CD4-positive, alpha-beta memory T cell (primary cell): ENCODE results near the gene SVOP. TPM values are rescaled to one million over a fixed set of nuclear protein-coding genes. Genes with fewer than 3 reads are reported as not detected.

Source experiments
- CTCF ChIA-PET: fragments of 350-600 bp; sonication (Branson Sonifier 250); formaldehyde crosslinking; loops from one replicate; lab custom pipeline; 2021; ENCODE audit warnings: inconsistent platforms; ENCODE audit not compliant: partially characterized antibody; lab: Charles Lee
- POLR2A ChIA-PET: fragments of 350-600 bp; sonication (Branson Sonifier 250); formaldehyde crosslinking; loops from one replicate; lab custom pipeline; 2021; ENCODE audit not compliant: partially characterized antibody; lab: Charles Lee
- DNase-seq, 5 donors: peaks; one replicate each; pipeline versions ENCODE4 v3.0.0 to v3.0.0-alpha.2; 2020 to 2022; ENCODE audit warnings: mixed read lengths in 1 of 5
- H3K27ac ChIP-seq: one replicate; pipeline ENCODE4 v1.7.0; 2013; ENCODE audit warnings: low read depth, low read length
- H3K27me3 ChIP-seq: 2 replicates; pipeline ENCODE4 v1.7.0; 2013; ENCODE audit warnings: mild to moderate bottlenecking, low read length, moderate library complexity; ENCODE audit not compliant: insufficient read depth
- H3K36me3 ChIP-seq: 2 replicates; pipeline ENCODE4 v1.7.0; 2013; ENCODE audit warnings: mild to moderate bottlenecking, low read length, moderate library complexity; ENCODE audit not compliant: insufficient read depth
- H3K4me1 ChIP-seq: 2 replicates; pipeline ENCODE4 v1.7.0; 2013; ENCODE audit warnings: mild to moderate bottlenecking, low read length, moderate library complexity; ENCODE audit not compliant: insufficient read depth
- H3K4me3 ChIP-seq, 2 donors: one replicate each; pipeline ENCODE4 v1.7.0; 2013; ENCODE audit warnings: low read length in 2 of 2, mild to moderate bottlenecking in 1 of 2
- H3K9me3 ChIP-seq, 2 donors: one replicate each; pipeline ENCODE4 v1.7.0; 2013; ENCODE audit warnings: low read length in 2 of 2, control low read depth in 1 of 2; ENCODE audit not compliant: control insufficient read depth in 1 of 2
- H3K27ac Mint-ChIP-seq, 7 donors: one replicate each; pipeline ENCODE4 v1.8.0; 2020 to 2021; ENCODE audit warnings: mixed read lengths in 7 of 7, mild to moderate bottlenecking in 6 of 7, inconsistent platforms in 3 of 7, moderate library complexity in 3 of 7
- H3K27me3 Mint-ChIP-seq, 2 donors: one replicate each; pipeline ENCODE4 v1.8.0; 2020 to 2021; ENCODE audit warnings: mixed read lengths in 2 of 2
- H3K36me3 Mint-ChIP-seq, 2 donors: one replicate each; pipeline ENCODE4 v1.8.0; 2020 to 2021; ENCODE audit warnings: mixed read lengths in 2 of 2, inconsistent platforms in 1 of 2, mild to moderate bottlenecking in 1 of 2
- H3K4me1 Mint-ChIP-seq, 4 donors: one replicate each; pipeline ENCODE4 v1.8.0; 2020 to 2021; ENCODE audit warnings: mixed read lengths in 4 of 4, mild to moderate bottlenecking in 1 of 4
- H3K4me3 Mint-ChIP-seq, 8 donors: one replicate each; pipeline ENCODE4 v1.8.0; 2020 to 2021; ENCODE audit warnings: mixed read lengths in 8 of 8, mild to moderate bottlenecking in 7 of 8, moderate library complexity in 6 of 8, inconsistent platforms in 3 of 8
- H3K9me3 Mint-ChIP-seq, 8 donors: one replicate each; pipeline ENCODE4 v1.8.0; 2020 to 2021; ENCODE audit warnings: mixed read lengths in 8 of 8, mild to moderate bottlenecking in 5 of 8, inconsistent platforms in 3 of 8, moderate library complexity in 1 of 8
- intact Hi-C: fragments of 100-400 bp; cut with micrococcal nuclease; formaldehyde crosslinking; loops from one replicate; pipeline ENCODE4 v1.15.1; 2023
- polyA plus RNA-seq, 2 donors: library from polyadenylated mRNA; unstranded; fragments of 300-500 nt; fragmentation: Illumina TruSeq; gene quantifications; one replicate each; pipeline ENCODE4 v1.2.3, GENCODE V29; 2021
- total RNA-seq, 2 experiments: library from RNA; stranded (reverse); gene quantifications; one replicate each; pipeline ENCODE4 v1.2.3, GENCODE V29; 2021

The SVOP gene
- total RNA-seq: not detected
- polyA plus RNA-seq: not detected

GRCh38 chr12:109020796-109021380, at the start of gene SVOP:
TSS of gene SVOP (minus strand) at chr12:109021068. CDS start at chr12:109020868, 200 bp downstream.
- ChIA-PET CTCF (no interaction called here), POLR2A (no interaction called here)
- Histone ChIP-seq H3K36me3 (no peaks in the 10 kb centered on the region), H3K27me3 (peaks cover 10% of the 10 kb centered on the region), H3K9me3 (no peaks in the 10 kb centered on the region), H3K4me3 (no peak within 1 kb of the TSS), H3K4me1 (peaks cover 5% of the 10 kb centered on the region), H3K27ac (no peak within 1 kb of the TSS)
- intact Hi-C loops: no loop called here
- Mint-ChIP-seq H3K9me3 (peaks cover 0 to 2% (median 0%) of the 10 kb centered on the region in 8 donors), H3K27ac (peak within 1 kb of the TSS in 2 of 7 donors; percentile 19 to 41), H3K4me3 (peak within 1 kb of the TSS in 2 of 8 donors; percentile 21 to 34), H3K36me3 (no peaks in the 10 kb centered on the region), H3K4me1 (peaks cover 0 to 7% (median 4%) of the 10 kb centered on the region in 4 donors), H3K27me3 (peaks cover 26 to 34% of the 10 kb centered on the region in 2 donors)
- peak in 3 of 5 donors; percentile 0 to 8 (median 1) for DNase-seq

- Histone ChIP-seq H3K4me1 (no peaks in the 10 kb centered on the region), H3K27ac (no peak overlapping the region), H3K4me3 (no peak overlapping the region), H3K9me3 (no peaks in the 10 kb centered on the region), H3K27me3 (no peaks in the 10 kb centered on the region), H3K36me3 (peaks cover 23% of the 10 kb centered on the region)
- Mint-ChIP-seq H3K27ac (peak overlapping the region in 1 of 7 donors; percentile 52), H3K4me3 (no peak overlapping the region), H3K9me3 (no peaks in the 10 kb centered on the region), H3K27me3 (no peaks in the 10 kb centered on the region), H3K4me1 (peaks cover 0 to 2% (median 0%) of the 10 kb centered on the region in 4 donors), H3K36me3 (peaks cover 57 to 60% of the 10 kb centered on the region in 2 donors)
- ChIA-PET CTCF (interaction anchor here (1.2 to 1.4 kb wide), 2 partner anchors 17 to 42 kb away, joined by 3 read pairs; no protein-coding TSS in a partner anchor), POLR2A (interaction anchor here (1.0 kb wide), 1 partner anchor 18 kb away, joined by 3 read pairs; the partner anchor contains the start of gene USP30)
- intact Hi-C loops: no loop called here
- DNase-seq: no peak
These were observed 48.7 kb upstream of the SVOP start for GRCh38 chr12:109069307-109070271.

GRCh38 chr12:109065853-109066193, 45.0 kb upstream of the SVOP start:
- H3K36me3 ChIP-seq: peaks cover 19% of the 10 kb centered on the region
- POLR2A ChIA-PET: no interaction called here
- no peak overlapping the region for H3K4me3 Mint-ChIP-seq
- CTCF ChIA-PET: no interaction called here
- H3K27ac Mint-ChIP-seq: no peak overlapping the region
- H3K4me1 Mint-ChIP-seq: peaks cover 2 to 6% (median 4%) of the 10 kb centered on the region in 4 donors
- H3K27me3 Mint-ChIP-seq: no peaks in the 10 kb centered on the region
- H3K27me3 ChIP-seq: no peaks in the 10 kb centered on the region
- no peaks in the 10 kb centered on the region for H3K9me3 ChIP-seq
- no peaks in the 10 kb centered on the region for H3K9me3 Mint-ChIP-seq
- no peak overlapping the region for H3K27ac ChIP-seq
- no peaks in the 10 kb centered on the region for H3K4me1 ChIP-seq
- intact Hi-C loops: no loop called here
- H3K4me3 ChIP-seq: no peak overlapping the region
- DNase-seq: no peak
- H3K36me3 Mint-ChIP-seq: peaks cover 30 to 38% of the 10 kb centered on the region in 2 donors

GRCh38 chr12:109065154-109065852, 44.4 kb upstream of the SVOP start:
- Histone ChIP-seq H3K27ac (no peak overlapping the region), H3K4me3 (no peak overlapping the region), H3K9me3 (no peaks in the 10 kb centered on the region), H3K4me1 (no peaks in the 10 kb centered on the region), H3K27me3 (no peaks in the 10 kb centered on the region), H3K36me3 (peaks cover 13% of the 10 kb centered on the region)
- peaks cover 2 to 6% (median 4%) of the 10 kb centered on the region in 4 donors for H3K4me1 Mint-ChIP-seq
- H3K27ac Mint-ChIP-seq: peak overlapping the region in 1 of 7 donors; percentile 16
- intact Hi-C loops: no loop called here
- H3K36me3 Mint-ChIP-seq: peaks cover 26 to 33% of the 10 kb centered on the region in 2 donors
- H3K27me3 Mint-ChIP-seq: no peaks in the 10 kb centered on the region
- ChIA-PET CTCF (no interaction called here), POLR2A (no interaction called here)
- no peak for DNase-seq
- H3K4me3 Mint-ChIP-seq: no peak overlapping the region
- no peaks in the 10 kb centered on the region for H3K9me3 Mint-ChIP-seq

DNA sequence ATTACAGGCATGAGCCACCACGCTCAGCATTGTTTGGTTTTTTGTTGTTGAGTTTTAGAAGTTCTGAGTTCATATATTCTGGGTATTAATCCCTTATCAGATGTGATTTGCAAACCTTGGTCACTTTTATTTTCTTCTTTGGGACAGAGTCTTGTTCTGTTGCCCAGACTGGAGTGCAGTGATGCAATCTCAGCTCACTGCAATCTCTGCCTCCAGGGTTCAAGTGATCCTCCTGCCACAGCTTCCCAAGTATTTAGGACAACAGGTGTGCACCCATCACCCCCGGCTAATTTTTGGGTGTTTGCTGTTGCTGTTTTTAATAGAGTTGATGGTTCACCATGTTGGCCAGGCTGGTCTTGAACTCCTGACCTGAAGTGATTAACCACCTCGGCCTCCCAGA, 43.3 kb upstream of the SVOP start:
- Mint-ChIP-seq H3K4me3 (no peak overlapping the region), H3K27me3 (no peaks in the 10 kb centered on the region), H3K4me1 (peaks cover 2 to 6% (median 4%) of the 10 kb centered on the region in 4 donors), H3K27ac (peak overlapping the region in 1 of 7 donors; percentile 9), H3K9me3 (no peaks in the 10 kb centered on the region), H3K36me3 (peaks cover 20 to 26% of the 10 kb centered on the region in 2 donors)
- Histone ChIP-seq H3K4me1 (no peaks in the 10 kb centered on the region), H3K27ac (no peak overlapping the region), H3K27me3 (no peaks in the 10 kb centered on the region), H3K36me3 (peaks cover 9% of the 10 kb centered on the region), H3K9me3 (no peaks in the 10 kb centered on the region), H3K4me3 (no peak overlapping the region)
- DNase-seq: no peak
- CTCF ChIA-PET: no interaction called here
- intact Hi-C loops: no loop called here
- POLR2A ChIA-PET: no interaction called here

- Mint-ChIP-seq H3K27ac (no peak overlapping the region), H3K4me3 (no peak overlapping the region), H3K27me3 (no peaks in the 10 kb centered on the region), H3K4me1 (peaks cover 4 to 11% (median 9%) of the 10 kb centered on the region in 4 donors), H3K9me3 (no peaks in the 10 kb centered on the region), H3K36me3 (peaks cover 18 to 22% of the 10 kb centered on the region in 2 donors)
- no peak overlapping the region for H3K27ac ChIP-seq
- ChIA-PET POLR2A (no interaction called here), CTCF (no interaction called here)
- intact Hi-C loops: loop anchor here (10.0 kb wide), 1 partner anchor 1066 kb away; the partner anchor contains the start of gene IFT81
- no peak overlapping the region for H3K4me3 ChIP-seq
- H3K27me3 ChIP-seq: no peaks in the 10 kb centered on the region
- DNase-seq: no peak
- H3K4me1 ChIP-seq: peaks cover 11% of the 10 kb centered on the region
- no peaks in the 10 kb centered on the region for H3K9me3 ChIP-seq
- H3K36me3 ChIP-seq: peaks cover 6% of the 10 kb centered on the region
These were observed 37.9 kb upstream of the SVOP start for GRCh38 chr12:109058773-109059172.
